Large intestine (tissue), 3 donors: ENCODE results near the gene CACNA1D. TPM values are rescaled to one million over a fixed set of nuclear protein-coding genes. Genes with fewer than 3 reads are reported as not detected.

Experiments
- DNase-seq, 2 donors: peaks; one replicate each; pipeline versions ENCODE4 v3.0.0 to v3.0.0-alpha.2; 2013
- H3K27ac ChIP-seq: one replicate; pipeline ENCODE4 v1.5.1; 2013; ENCODE audit warnings: low read length
- H3K27me3 ChIP-seq: 2 replicates; pipeline ENCODE4 v1.6.1; 2013; ENCODE audit warnings: low read length; ENCODE audit not compliant: control insufficient read depth, insufficient read depth
- H3K36me3 ChIP-seq: 2 replicates; pipeline ENCODE4 v1.6.1; 2013; ENCODE audit warnings: low read length; ENCODE audit not compliant: control insufficient read depth, insufficient read depth
- H3K4me1 ChIP-seq: one replicate; pipeline ENCODE4 v1.6.1; 2013; ENCODE audit warnings: low read length; ENCODE audit not compliant: control insufficient read depth, insufficient read depth
- H3K4me3 ChIP-seq: one replicate; pipeline ENCODE4 v1.5.1; 2013; ENCODE audit warnings: low read length
- H3K9me3 ChIP-seq: one replicate; pipeline ENCODE4 v1.6.1; 2013; ENCODE audit warnings: mild to moderate bottlenecking, low read depth, low read length, moderate library complexity; ENCODE audit not compliant: control insufficient read depth
- WGBS: methylation state at CpG from one replicate; pipeline ENCODE4 v1.1.5; 2013; ENCODE audit warnings: low lambda C conversion rate; ENCODE audit not compliant: insufficient coverage; 5-methylcytosine and 5-hydroxymethylcytosine counted together
- polyA plus RNA-seq: library from polyadenylated mRNA; unstranded; fragments of 120-200 nt; gene quantifications from one replicate; pipeline ENCODE4 v1.2.1, GENCODE V29; 2013

Gene CACNA1D
- polyA plus RNA-seq, 1 donor, result 58.2 TPM

DNA sequence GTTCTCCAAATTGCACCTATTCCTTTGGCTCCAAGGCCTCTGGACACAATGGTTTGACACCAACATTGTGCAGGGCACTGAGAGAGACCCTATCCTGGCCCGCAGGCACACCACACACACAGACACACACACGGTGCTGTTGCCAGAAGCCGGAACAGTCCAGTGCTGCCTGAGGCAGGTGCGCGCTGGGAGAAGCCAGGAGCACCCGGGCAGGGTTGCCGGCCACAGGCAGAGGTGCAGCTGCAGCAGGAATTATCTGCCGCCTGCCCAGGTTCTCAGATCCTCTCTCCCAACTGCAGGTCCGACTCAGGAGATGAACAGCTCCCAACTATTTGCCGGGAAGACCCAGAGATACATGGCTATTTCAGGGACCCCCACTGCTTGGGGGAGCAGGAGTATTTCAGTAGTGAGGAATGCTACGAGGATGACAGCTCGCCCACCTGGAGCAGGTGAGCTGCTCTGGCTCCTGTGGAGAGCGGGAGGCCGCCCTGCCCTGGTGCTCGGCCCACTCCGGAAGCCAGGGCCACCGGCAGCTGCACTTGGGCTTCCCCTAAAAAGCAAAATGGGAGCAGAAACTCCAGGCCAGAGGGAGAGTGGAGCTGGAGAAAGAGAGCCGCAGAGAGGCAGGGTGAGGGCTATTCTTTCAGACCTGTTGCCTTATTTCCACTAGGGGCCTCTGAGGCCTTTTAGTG is 308.9 kb downstream of the CACNA1D start:
- DNase-seq, result no peak
- Histone ChIP-seq H3K36me3 (peaks cover 44% of the 10 kb centered on the region), H3K27me3 (no peaks in the 10 kb centered on the region)

DNA sequence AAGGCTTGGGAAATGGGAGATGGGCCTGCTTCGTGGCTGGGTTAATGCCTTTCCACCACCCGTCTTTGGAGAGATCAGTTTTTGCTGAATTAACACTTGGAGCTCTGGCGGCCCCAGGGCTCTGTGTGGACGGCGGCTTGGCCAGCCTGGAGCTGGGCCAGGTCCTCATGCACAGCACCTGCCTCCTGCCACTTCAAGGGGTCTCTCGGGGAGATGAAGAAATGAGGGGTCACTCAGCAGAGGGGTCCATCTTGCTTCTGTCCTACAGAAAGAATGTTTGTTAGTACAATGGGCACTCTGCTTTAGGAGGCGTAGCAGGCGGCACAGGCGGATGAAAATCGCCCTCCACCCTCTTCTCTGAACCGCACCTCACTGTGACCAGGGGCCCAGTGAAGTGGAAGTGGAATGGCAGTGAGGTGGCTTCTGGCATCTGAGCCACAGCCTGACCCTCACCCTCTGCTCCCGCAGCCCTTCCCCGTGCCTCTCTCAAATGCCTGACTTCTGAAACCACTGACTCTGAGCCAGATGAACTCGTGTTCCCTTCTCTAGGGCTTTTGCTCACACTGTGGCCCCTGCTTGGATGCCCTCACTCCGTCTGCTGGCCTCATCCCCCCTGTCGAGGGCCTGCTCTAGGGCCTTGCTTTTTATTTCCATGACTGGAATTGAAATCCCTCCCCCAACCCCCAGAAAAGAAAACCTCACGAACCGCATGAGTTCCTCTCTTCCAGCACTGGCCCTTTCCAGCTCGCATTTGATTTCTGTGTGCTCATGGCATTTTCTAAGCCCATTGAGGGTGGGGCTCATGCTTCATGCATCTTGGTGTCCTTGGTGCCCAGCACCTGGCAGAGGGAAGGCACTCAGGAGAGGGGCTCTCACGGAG is 309.6 kb downstream of the CACNA1D start:
- peaks cover 19% of the 10 kb centered on the region for H3K4me1 ChIP-seq
- no peak overlapping the region for H3K4me3 ChIP-seq
- DNase-seq, result no peak
- H3K36me3 ChIP-seq, result peaks cover 46% of the 10 kb centered on the region
- WGBS, result 93% methylated on average over 2 of the region's 20 CpGs
- no peak overlapping the region for H3K27ac ChIP-seq
- H3K27me3 ChIP-seq, result no peaks in the 10 kb centered on the region
- no peaks in the 10 kb centered on the region for H3K9me3 ChIP-seq

More for the DNA sequence above, 308.9 kb downstream of the CACNA1D start:
- H3K4me1 ChIP-seq, result peaks cover 19% of the 10 kb centered on the region
- H3K4me3 ChIP-seq, result no peak overlapping the region
- no peak overlapping the region for H3K27ac ChIP-seq
- no CpG with 5 or more reads among the region's 18 CpGs for WGBS
- H3K9me3 ChIP-seq, result no peaks in the 10 kb centered on the region

DNA sequence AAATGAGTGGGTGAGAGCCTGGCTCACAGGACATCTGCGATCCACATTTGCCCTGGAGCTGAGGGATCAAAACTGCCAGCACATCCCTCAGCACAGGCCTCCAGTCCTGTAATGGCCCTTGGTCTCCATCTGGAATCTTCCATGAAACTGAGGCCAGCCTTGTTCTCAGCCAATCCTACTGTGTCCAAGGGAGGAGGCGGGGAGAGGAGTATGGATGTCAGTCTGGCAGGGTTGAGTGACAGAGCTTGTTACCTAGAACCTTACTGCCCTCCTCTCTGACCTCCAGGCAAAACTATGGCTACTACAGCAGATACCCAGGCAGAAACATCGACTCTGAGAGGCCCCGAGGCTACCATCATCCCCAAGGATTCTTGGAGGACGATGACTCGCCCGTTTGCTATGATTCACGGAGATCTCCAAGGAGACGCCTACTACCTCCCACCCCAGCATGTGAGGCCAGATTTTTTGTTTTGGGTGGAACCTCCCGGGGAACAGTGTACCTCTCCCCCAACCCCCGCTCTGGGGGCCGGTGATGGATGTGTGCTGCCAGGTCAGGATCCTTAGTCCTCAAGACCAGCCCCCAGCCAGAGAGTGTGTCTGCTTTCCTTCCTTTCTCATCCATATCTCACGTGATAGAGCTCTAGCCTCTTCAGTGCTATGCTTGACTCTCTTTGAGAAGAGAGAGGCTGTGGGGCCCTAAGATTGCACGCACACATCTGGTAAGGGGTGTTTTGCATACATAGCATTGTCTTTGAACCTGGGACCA is 310.5 kb downstream of the CACNA1D start:
- no peaks in the 10 kb centered on the region for H3K27me3 ChIP-seq
- H3K4me3 ChIP-seq, result no peak overlapping the region
- H3K27ac ChIP-seq, result no peak overlapping the region
- WGBS, result no CpG with 5 or more reads among the region's 14 CpGs
- no peak for DNase-seq
- H3K9me3 ChIP-seq, result no peaks in the 10 kb centered on the region
- peaks cover 47% of the 10 kb centered on the region for H3K36me3 ChIP-seq
- H3K4me1 ChIP-seq, result peaks cover 19% of the 10 kb centered on the region

DNA sequence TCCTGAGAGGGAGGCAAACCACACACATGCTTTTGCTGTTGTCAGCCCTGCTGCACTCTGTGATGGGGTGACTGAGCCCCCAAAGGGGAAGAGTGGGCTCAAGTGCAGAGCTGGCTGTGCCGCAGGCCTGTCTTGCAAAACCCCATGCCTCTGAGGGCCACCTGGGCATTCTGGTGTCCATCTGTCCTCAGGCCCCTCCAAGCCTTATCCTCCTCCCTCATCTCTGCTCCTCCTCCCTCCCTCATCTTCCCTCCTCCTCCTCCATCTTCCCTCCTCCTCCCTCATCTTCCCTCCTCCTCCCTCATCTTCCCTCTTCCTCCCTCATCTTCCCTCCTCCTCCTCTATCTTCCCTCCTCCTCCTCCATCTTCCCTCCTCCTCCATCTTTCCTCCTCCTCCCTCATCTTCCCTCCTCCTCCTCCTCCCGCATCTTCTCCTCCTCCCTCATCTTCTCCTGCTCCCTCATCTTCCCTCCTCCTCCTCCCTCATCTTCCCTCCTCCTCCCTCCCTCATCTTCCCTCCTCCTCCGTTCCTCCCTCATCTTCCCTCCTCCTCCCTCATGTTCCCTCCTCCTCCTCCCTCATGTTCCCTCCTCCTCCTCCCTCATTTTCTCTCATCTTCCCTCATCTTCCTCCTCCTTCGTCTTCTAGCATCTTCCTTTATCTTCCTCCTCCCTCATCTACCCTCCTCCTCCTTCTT is 311.2 kb downstream of the CACNA1D start:
- Histone ChIP-seq H3K4me3 (no peak overlapping the region), H3K4me1 (peaks cover 19% of the 10 kb centered on the region), H3K9me3 (no peaks in the 10 kb centered on the region), H3K27ac (no peak overlapping the region), H3K27me3 (no peaks in the 10 kb centered on the region), H3K36me3 (peaks cover 45% of the 10 kb centered on the region)
- 86% methylated on average over 3 of the region's 4 CpGs for WGBS
- DNase-seq, result no peak

DNA sequence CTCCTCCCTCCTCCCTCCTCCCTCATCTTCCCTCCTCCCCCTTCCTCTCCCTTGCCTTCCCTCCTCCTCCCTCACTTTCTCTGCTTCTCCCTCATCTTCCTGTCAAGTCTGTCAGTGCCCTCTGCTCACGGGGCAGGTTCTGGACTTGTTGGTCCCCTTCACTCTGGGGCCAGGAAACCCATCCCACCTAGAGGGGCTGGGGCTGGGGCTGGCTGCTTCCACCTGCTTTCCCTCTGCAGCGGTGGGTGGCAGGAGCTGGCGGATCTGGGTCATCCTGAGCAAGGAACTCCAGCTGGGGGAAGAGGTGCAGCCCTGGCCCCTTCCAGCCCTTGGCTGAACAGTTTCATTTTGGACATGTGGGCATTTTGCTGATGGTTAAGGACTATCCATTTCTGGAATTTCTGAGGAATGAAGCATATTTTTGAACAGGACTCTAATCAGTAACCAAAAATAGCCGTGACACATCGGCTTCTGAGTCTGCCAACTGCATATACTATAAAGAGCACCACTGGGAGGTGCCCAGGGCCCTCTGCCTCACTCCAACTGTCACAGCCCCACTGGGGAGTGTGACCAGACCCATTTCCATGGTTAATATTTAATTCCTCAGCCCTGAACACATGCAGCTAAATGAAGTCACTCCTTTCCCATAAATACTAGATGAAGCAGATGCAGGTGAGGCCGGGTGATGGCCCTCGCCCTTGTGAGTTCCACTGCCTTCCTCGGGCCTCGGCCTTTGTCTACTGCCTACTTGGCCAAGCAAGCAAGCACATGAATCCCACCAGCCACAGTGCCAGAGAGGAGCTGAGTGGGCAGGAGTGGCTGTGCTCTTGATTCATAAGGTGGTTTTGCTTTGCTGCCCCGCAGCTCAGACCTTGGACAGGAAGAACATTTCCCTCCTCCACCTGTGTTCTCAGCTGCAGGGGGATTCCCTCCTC is 312.0 kb downstream of the CACNA1D start:
- no peak overlapping the region for H3K4me3 ChIP-seq
- H3K27me3 ChIP-seq, result no peaks in the 10 kb centered on the region
- H3K9me3 ChIP-seq, result no peaks in the 10 kb centered on the region
- peak; percentile 74 to 89 for DNase-seq
- peak overlapping the region; percentile 57 for H3K27ac ChIP-seq
- peaks cover 19% of the 10 kb centered on the region for H3K4me1 ChIP-seq
- no CpG with 5 or more reads among the region's 10 CpGs for WGBS
- peaks cover 46% of the 10 kb centered on the region for H3K36me3 ChIP-seq

DNA sequence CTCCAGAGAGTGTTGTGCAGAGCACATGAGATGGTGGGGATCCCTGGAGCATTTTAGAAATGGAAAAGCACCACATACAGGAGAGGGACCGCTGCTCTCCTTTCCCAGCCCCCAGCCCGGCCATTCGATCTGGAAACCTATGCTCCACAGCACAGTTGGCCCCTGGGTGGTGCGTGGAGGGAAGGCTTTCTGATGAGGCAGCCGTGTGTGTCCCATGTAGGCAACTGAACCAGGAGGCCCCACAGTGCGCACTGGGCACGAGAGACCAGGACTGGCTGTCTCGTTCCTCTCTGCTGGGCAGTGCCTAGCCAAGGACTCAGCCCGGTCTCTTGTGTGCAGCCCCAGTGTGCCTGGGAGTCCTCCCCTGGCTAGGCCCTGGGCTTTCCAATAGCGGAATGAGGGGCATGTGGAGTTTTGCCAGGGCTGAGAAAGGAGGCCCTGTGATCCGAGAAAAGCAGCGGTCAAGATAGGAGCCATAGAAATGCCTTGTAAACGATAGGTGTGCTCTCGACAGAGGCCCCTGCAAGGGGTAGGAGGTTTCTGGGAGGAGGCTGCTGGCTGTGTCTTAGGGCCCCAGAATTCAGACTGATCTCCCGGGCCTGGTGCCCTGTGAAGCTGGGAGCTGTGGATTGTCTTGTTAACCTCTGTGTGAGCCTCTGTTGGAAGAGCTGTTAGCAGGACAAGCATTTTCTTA is 312.9 kb downstream of the CACNA1D start:
- peaks cover 49% of the 10 kb centered on the region for H3K36me3 ChIP-seq
- no peaks in the 10 kb centered on the region for H3K9me3 ChIP-seq
- peaks cover 19% of the 10 kb centered on the region for H3K4me1 ChIP-seq
- no CpG with 5 or more reads among the region's 15 CpGs for WGBS
- H3K27me3 ChIP-seq, result no peaks in the 10 kb centered on the region
- no peak overlapping the region for H3K4me3 ChIP-seq
- peak in 1 of 2 donors; percentile 56 for DNase-seq
- H3K27ac ChIP-seq, result peak overlapping the region; percentile 57

DNA sequence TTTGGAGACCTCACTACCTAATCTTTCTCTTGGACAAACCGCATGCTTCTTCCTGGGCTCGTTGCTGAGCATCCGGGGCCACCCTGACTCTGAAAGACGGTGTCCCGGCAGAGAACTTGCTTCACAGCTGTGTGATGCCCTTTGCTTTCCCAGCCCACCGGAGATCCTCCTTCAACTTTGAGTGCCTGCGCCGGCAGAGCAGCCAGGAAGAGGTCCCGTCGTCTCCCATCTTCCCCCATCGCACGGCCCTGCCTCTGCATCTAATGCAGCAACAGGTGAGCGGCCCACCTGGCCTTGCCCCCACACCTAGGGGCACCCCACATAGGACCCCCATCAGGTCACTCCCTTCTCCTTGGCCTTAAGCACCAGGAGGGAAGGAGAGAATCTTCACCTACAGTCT is 314.1 kb downstream of the CACNA1D start:
- WGBS, result no CpG with 5 or more reads among the region's 13 CpGs

DNA sequence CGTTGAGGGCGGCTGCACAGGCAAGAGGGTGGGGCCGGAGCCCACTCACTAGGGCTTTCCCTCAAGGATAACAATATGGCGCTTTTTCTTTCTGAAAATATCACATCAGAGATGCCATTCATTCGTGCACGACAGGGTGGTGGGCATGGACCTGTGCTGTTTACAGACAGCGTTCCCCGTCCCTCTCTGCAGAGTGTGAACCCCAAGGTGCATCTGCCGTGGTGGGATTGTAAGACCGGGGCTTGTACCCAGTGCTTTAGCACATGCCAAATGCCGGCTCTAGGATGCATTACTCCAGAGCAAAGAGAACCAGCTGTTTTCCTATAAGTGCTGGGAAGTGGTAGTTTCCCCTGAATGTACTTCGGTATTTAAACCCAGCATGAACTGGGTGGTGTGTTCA is 314.9 kb downstream of the CACNA1D start:
- Histone ChIP-seq H3K4me1 (peaks cover 19% of the 10 kb centered on the region), H3K27ac (no peak overlapping the region), H3K27me3 (no peaks in the 10 kb centered on the region), H3K4me3 (no peak overlapping the region), H3K36me3 (peaks cover 52% of the 10 kb centered on the region), H3K9me3 (no peaks in the 10 kb centered on the region)
- WGBS, result no CpG with 5 or more reads among the region's 12 CpGs
- DNase-seq, result no peak

More for the DNA sequence above, 314.1 kb downstream of the CACNA1D start:
- H3K9me3 ChIP-seq, result no peaks in the 10 kb centered on the region
- no peak overlapping the region for H3K27ac ChIP-seq
- peaks cover 19% of the 10 kb centered on the region for H3K4me1 ChIP-seq
- H3K4me3 ChIP-seq, result no peak overlapping the region
- H3K36me3 ChIP-seq, result peaks cover 48% of the 10 kb centered on the region
- DNase-seq, result no peak
- no peaks in the 10 kb centered on the region for H3K27me3 ChIP-seq
